Gastroesophageal sphincter (tissue), 4 donors: ENCODE data around the gene MYD88. TPM values are rescaled to one million over a fixed set of nuclear protein-coding genes. Genes with fewer than 3 reads are reported as not detected.
"Not testable (repeated sequence)": the region's sequence is repeated elsewhere in the genome, so short reads cannot be mapped to it uniquely, and the experiment has no call there.

Experiments
- ATAC-seq: fragments of 150-250 bp; one replicate; pipeline ENCODE4 v1.9.1; 2016; ENCODE audit warnings: mild to moderate bottlenecking, moderate library complexity
- H3K27ac ChIP-seq, 4 donors: fragments of 200-600 bp; sonication (generic) in 3 of 4; 1 replicate in 3 of 4; 2 replicates in 1 of 4; pipeline ENCODE4 v1.5.1; 2016 to 2019
- H3K27me3 ChIP-seq: fragments of 200-600 bp; sonication (generic); one replicate; pipeline ENCODE4 v1.5.1; 2019
- H3K36me3 ChIP-seq, 2 donors: fragments of 200-600 bp; sonication (generic); one replicate each; pipeline ENCODE4 v1.5.1; 2019; ENCODE audit warnings: control low read depth in 1 of 2
- H3K4me1 ChIP-seq, 3 donors: fragments of 200-600 bp; sonication (generic); 1 replicate in 2 of 3; 2 replicates in 1 of 3; pipeline ENCODE4 v1.5.1; 2016 to 2019; ENCODE audit warnings: control low read depth in 2 of 3
- H3K4me3 ChIP-seq, 2 donors: fragments of 200-600 bp; sonication (generic); one replicate each; pipeline ENCODE4 v1.5.1; 2019; ENCODE audit warnings: mild to moderate bottlenecking in 1 of 2, moderate library complexity in 1 of 2
- H3K9me3 ChIP-seq, 3 donors: fragments of 200-600 bp; sonication (generic); one replicate each; pipeline ENCODE4 v1.5.1; 2017 to 2019; ENCODE audit warnings: control low read depth in 2 of 3
- CTCF ChIP-seq, 4 experiments: fragments of 200-600 bp in 2 of 4; fragments of 450-650 bp in 2 of 4; sonication (generic) in 1 of 4; IDR thresholded peaks; one replicate each; pipeline ENCODE4 v1.5.1; 2017 to 2019; ENCODE audit warnings: antibody characterized with exemption in 4 of 4, mild to moderate bottlenecking in 2 of 4, moderate library complexity in 2 of 4
- EP300 ChIP-seq: sonication (generic); formaldehyde crosslinking; IDR thresholded peaks from one replicate; pipeline ENCODE4 v1.6.1; 2017; ENCODE audit warnings: antibody characterized with exemption, mild to moderate bottlenecking
- POLR2A ChIP-seq, 2 donors: fragments of 450-650 bp; IDR thresholded peaks; one replicate each; pipeline ENCODE4 v1.6.1; 2017; ENCODE audit warnings: antibody characterized with exemption in 2 of 2, mild to moderate bottlenecking in 2 of 2, moderate library complexity in 1 of 2
- POLR2AphosphoS5 ChIP-seq: sonication (generic); formaldehyde crosslinking; IDR thresholded peaks from one replicate; pipeline ENCODE4 v1.6.1; 2017; ENCODE audit warnings: antibody characterized with exemption
- WGBS, 2 donors: methylation state at CpG; one replicate each; pipeline ENCODE4 v1.1.5; 2018; ENCODE audit warnings: low coverage in 1 of 2; 5-methylcytosine and 5-hydroxymethylcytosine counted together
- total RNA-seq, 4 donors: library from RNA; depleted of rRNA; stranded (reverse); fragments of >200 nt; gene quantifications; one replicate each; pipeline ENCODE4 v1.1.0, GENCODE V29; 2016

MYD88 gene
- total RNA-seq, 4 donors from 2014 or later, result 18.5 to 36.8 (median 29.6) TPM

GRCh38 chr3:38131621-38132369, 6.7 kb upstream of the MYD88 start:
- Histone ChIP-seq H3K4me3 (no peak overlapping the region), H3K4me1 (peaks cover 0 to 40% (median 12%) of the 10 kb centered on the region in 3 donors), H3K27ac (no peak overlapping the region), H3K36me3 (peaks cover 0 to 87% of the 10 kb centered on the region in 2 donors), H3K9me3 (no peaks in the 10 kb centered on the region), H3K27me3 (no peaks in the 10 kb centered on the region)
- WGBS, 2 donors, result 57 to 75% methylated on average over 1 of the region's 6 CpGs
- no peak for TF ChIP-seq POLR2A (IDR thresholded peaks at IDR 0.05)
- TF ChIP-seq CTCF (IDR thresholded peaks at IDR 0.05), result peak in 1 of 4 experiments; percentile 32
- no peak for ATAC-seq

GRCh38 chr3:38133209-38133556, 5.3 kb upstream of the MYD88 start:
- no peak for ATAC-seq
- Histone ChIP-seq H3K27ac (no peak overlapping the region), H3K9me3 (no peaks in the 10 kb centered on the region), H3K4me1 (peaks cover 0 to 47% (median 12%) of the 10 kb centered on the region in 3 donors), H3K36me3 (peaks cover 0 to 73% of the 10 kb centered on the region in 2 donors), H3K4me3 (no peak overlapping the region), H3K27me3 (no peaks in the 10 kb centered on the region)
- TF ChIP-seq POLR2AphosphoS5 (no peak), CTCF (IDR thresholded peaks at IDR 0.05) (no peak), POLR2A (IDR thresholded peaks at IDR 0.05) (no peak)
- WGBS, 2 donors, result 67 to 89% methylated on average over 1 to 3 of the region's 3 CpGs

- no peak overlapping the region for H3K27ac ChIP-seq
- 82% methylated on average over 6 to 9 of the region's 10 CpGs for WGBS, 2 donors
- TF ChIP-seq CTCF (IDR thresholded peaks at IDR 0.05) (no peak), POLR2A (IDR thresholded peaks at IDR 0.05) (no peak), POLR2AphosphoS5 (no peak), EP300 (no peak)
Observed at GRCh38 chr3:38133557-38134405, 4.7 kb upstream of the MYD88 start.

GRCh38 chr3:38134517-38135143, 3.8 kb upstream of the MYD88 start:
- WGBS, 2 donors, result 83 to 100% methylated on average over 1 to 6 of the region's 10 CpGs
- H3K9me3 ChIP-seq, ATAC-seq, H3K4me3 ChIP-seq, H3K27me3 ChIP-seq, H3K27ac ChIP-seq: not testable (repeated sequence)
- Histone ChIP-seq H3K36me3 (peaks cover 0 to 58% of the 10 kb centered on the region in 2 donors), H3K4me1 (peaks cover 2 to 56% (median 17%) of the 10 kb centered on the region in 3 donors)

More at GRCh38 chr3:38133557-38134405, 4.7 kb upstream of the MYD88 start:
- Histone ChIP-seq H3K9me3 (no peaks in the 10 kb centered on the region), H3K27me3 (no peaks in the 10 kb centered on the region), H3K36me3 (peaks cover 0 to 67% of the 10 kb centered on the region in 2 donors), H3K4me1 (peaks cover 0 to 48% (median 12%) of the 10 kb centered on the region in 3 donors), H3K4me3 (no peak overlapping the region)
- ATAC-seq, result no peak

- Histone ChIP-seq H3K27ac (peak overlapping the region in 3 of 4 donors; percentile 87 to 94 (median 89)), H3K36me3 (peaks cover 0 to 53% of the 10 kb centered on the region in 2 donors), H3K4me1 (peaks cover 5 to 67% (median 21%) of the 10 kb centered on the region in 3 donors), H3K4me3 (peak overlapping the region; percentile 79 to 96)
- not testable (repeated sequence) for ATAC-seq, H3K9me3 ChIP-seq, H3K27me3 ChIP-seq
- WGBS, 2 donors, result 67 to 74% methylated on average over 4 to 7 of the region's 10 CpGs
Observed at GRCh38 chr3:38135621-38136277, 2.7 kb upstream of the MYD88 start.
